Muscle layer of duodenum (tissue), 2 donors: ENCODE data around the gene OARD1.

Experiments
- H3K27ac ChIP-seq: one replicate; pipeline ENCODE4 v1.7.0; 2013; ENCODE audit warnings: mild to moderate bottlenecking, low read length
- H3K27me3 ChIP-seq: one replicate; pipeline ENCODE4 v1.7.0; 2013; ENCODE audit warnings: low read depth, mild to moderate bottlenecking, control low read depth, low read length
- H3K36me3 ChIP-seq, 2 donors: one replicate each; pipeline ENCODE4 v1.7.0; 2013; ENCODE audit warnings: low read length in 2 of 2, control low read depth in 1 of 2, mild to moderate bottlenecking in 1 of 2; ENCODE audit not compliant: insufficient read depth in 2 of 2, control insufficient read depth in 1 of 2
- H3K4me1 ChIP-seq, 2 donors: one replicate each; pipeline ENCODE4 v1.7.0; 2013; ENCODE audit warnings: low read length in 2 of 2, mild to moderate bottlenecking in 2 of 2, control low read depth in 1 of 2, moderate library complexity in 1 of 2; ENCODE audit not compliant: insufficient read depth in 2 of 2, control insufficient read depth in 1 of 2
- H3K4me3 ChIP-seq, 2 donors: one replicate each; pipeline ENCODE4 v1.7.0; 2013; ENCODE audit warnings: low read length in 2 of 2, low read depth in 1 of 2, mild to moderate bottlenecking in 1 of 2
- H3K9me3 ChIP-seq, 2 donors: one replicate each; pipeline ENCODE4 v1.7.0; 2013; ENCODE audit warnings: low read length in 2 of 2, control low read depth in 1 of 2, mild to moderate bottlenecking in 1 of 2; ENCODE audit not compliant: control insufficient read depth in 1 of 2
- donor health status: healthy.

The OARD1 gene

DNA sequence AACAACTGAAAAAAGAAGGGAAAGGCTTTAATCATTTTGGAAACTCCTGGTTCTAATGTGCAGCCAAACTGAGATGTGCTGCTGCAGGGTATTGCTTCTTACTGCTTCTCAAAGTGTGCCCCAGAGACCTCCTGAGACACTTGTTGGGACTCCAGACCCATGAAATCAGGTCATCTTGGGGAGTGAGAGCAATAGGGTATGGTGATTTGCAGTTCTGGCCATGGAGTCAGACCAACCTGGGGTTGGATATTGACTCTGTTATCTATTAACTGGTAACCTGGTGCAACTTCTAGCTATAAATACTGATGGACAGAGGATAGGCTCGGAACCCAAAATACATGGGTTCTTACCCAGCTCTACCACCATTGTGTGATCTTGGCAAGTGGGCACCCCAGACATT, 26.1 kb downstream of the OARD1 start:
- Histone ChIP-seq H3K4me3 (no peak overlapping the region), H3K27ac (no peak overlapping the region), H3K36me3 (no peaks in the 10 kb centered on the region), H3K27me3 (no peaks in the 10 kb centered on the region), H3K4me1 (peaks cover 0 to 7% of the 10 kb centered on the region in 2 donors), H3K9me3 (no peaks in the 10 kb centered on the region)

- no peak overlapping the region for H3K27ac ChIP-seq
- no peaks in the 10 kb centered on the region for H3K36me3 ChIP-seq
- H3K27me3 ChIP-seq: no peaks in the 10 kb centered on the region
- H3K4me3 ChIP-seq: no peak overlapping the region
- no peaks in the 10 kb centered on the region for H3K9me3 ChIP-seq
- H3K4me1 ChIP-seq: peaks cover 0 to 7% of the 10 kb centered on the region in 2 donors
Observed at GRCh38 chr6:41045664-41046063, 26.5 kb downstream of the OARD1 start.

- Histone ChIP-seq H3K27ac (no peak overlapping the region), H3K4me1 (no peaks in the 10 kb centered on the region), H3K36me3 (no peaks in the 10 kb centered on the region), H3K27me3 (no peaks in the 10 kb centered on the region), H3K9me3 (no peaks in the 10 kb centered on the region), H3K4me3 (no peak overlapping the region)
Observed at GRCh38 chr6:41043151-41043550, 29.0 kb downstream of the OARD1 start.

- no peaks in the 10 kb centered on the region for H3K4me1 ChIP-seq
Observed at GRCh38 chr6:41042226-41043055, 29.7 kb downstream of the OARD1 start, which contains the start of gene TSPO2. Gene TSPO2 (plus strand): TSS chr6:41042467. CDS start chr6:41042986, 519 bp downstream.

DNA sequence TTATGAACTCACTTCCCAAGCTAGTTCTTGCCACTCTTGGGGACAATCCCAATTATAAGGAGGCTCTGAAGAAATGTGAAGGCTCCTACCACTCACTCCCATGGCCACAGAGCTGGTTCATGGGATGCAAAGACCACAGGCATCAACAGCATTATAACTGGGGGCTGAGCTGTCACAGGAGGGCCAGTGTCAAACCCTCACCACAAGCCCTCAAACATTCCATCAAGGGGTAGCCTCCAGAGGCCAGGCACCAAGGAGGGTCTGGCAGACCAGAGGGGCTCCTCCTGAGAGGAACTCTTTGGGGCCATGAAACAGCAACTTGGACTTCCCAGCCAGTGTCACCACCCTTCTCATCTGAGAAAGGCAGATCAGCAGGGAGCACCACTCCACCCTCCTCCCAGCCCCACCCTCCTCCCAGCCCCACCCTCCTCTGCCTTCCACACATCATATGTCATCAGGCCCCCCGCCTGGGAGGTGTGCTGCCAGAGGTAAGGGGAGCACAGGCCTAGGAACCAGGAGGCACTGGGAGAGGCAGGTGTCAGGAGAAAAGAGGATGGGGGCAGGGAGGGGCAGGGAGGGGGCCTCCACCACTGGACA, 31.1 kb downstream of the OARD1 start:
- Histone ChIP-seq H3K27me3 (no peaks in the 10 kb centered on the region), H3K9me3 (no peaks in the 10 kb centered on the region), H3K4me1 (no peaks in the 10 kb centered on the region), H3K27ac (peak overlapping the region; percentile 51), H3K36me3 (no peaks in the 10 kb centered on the region), H3K4me3 (no peak overlapping the region)

More at GRCh38 chr6:41042226-41043055, 29.7 kb downstream of the OARD1 start, which contains the start of gene TSPO2:
- H3K27me3 ChIP-seq: no peaks in the 10 kb centered on the region
- H3K4me3 ChIP-seq: no peak within 1 kb of the TSS
- no peaks in the 10 kb centered on the region for H3K9me3 ChIP-seq
- no peak within 1 kb of the TSS for H3K27ac ChIP-seq
- H3K36me3 ChIP-seq: no peaks in the 10 kb centered on the region

DNA sequence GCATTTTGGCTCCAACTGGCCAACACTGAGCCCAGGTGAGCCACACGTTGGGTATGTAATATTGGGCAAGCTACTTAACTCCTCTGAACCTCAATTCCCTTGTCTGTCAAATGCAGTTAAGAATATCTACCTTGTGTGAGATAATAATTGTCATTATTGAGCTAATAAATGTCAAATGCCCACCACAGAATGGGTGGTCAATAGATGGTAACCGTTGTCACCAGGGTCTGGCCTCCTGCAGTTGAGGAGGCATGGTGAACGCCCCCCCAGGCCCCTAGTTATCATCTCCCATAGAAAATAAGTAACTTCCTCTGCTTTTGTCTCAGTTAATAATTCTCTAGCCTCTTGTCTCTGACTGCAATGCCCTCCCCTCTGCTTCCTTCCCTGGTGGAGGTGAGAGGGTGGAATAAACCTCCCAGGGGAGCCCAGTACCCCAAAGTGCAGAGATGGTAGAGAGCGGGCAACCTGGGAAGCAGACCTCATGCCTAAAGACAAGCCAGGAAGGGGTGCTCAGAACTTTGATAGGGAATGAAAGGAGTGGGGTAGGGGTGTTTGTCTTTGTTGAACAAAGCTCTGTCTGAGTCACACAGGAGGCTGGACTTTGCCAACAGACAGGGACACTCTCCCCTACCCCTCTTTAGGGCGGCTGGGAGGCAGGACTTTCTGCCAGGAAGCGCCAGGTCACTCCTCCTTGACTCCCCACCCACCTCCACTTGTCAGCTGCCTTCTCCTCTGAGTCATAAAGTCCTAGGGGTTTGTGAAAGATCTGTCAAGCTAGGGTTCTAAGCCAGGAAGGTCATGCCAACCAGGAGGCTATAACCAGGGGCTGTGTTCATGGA, 31.8 kb downstream of the OARD1 start:
- Histone ChIP-seq H3K4me3 (no peak overlapping the region), H3K27ac (peak overlapping the region; percentile 79), H3K27me3 (no peaks in the 10 kb centered on the region), H3K4me1 (no peaks in the 10 kb centered on the region), H3K9me3 (no peaks in the 10 kb centered on the region), H3K36me3 (no peaks in the 10 kb centered on the region)

DNA sequence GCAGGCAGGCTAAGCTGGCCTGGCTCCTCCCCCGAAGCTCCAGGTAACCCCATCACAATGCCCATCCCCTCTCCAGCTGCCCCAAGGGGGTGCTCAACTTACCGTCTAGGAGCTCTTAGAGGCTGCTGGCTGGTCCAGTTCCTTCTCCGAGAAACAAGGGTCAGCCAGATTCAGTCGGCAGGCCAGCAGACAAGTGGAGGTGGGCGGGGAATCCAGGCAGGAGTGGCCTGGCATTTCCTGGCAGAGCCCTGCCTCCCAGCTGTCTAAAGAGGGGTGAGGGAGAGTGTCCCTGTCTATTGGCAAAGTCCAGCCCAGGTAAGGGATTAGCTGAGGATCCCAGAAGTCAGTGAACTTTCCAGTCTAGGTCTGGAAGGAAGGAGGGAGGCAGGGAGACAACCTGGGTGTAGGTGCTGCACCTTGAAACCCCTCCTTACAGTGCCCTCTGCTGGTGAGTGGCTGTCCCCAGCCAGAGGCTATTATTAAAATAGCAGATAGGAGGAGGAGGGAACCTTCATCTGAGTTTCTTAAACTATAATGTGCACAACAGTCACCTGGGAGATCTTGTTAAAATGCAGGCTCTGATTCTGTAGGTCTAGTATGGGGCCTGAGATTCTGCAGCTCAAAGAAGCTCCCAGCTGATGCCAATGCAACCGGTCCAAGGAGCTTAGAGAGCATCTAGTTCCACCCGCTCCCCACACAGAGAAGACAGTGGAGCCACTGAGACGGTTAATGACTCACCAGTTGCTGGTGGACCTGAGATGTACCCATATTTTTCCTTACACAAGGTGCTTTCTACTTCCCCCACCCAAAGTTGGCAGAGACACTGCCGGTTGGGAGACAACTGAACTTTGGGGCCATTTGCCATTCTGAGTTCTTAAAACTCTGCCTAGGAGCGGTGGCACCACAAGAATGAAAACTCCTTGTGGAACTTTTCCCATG, 32.8 kb downstream of the OARD1 start, which contains the start of gene UNC5CL:
TSS of gene UNC5CL (minus strand) at position 162 of the 939 bp plus-strand sequence. CDS start 4,147 bp downstream, outside the sequence.
- Histone ChIP-seq H3K36me3 (no peaks in the 10 kb centered on the region), H3K4me3 (peak within 1 kb of the TSS in 1 of 2 donors; percentile 62), H3K4me1 (no peaks in the 10 kb centered on the region), H3K27ac (peak within 1 kb of the TSS; percentile 79), H3K9me3 (no peaks in the 10 kb centered on the region), H3K27me3 (no peaks in the 10 kb centered on the region)

DNA sequence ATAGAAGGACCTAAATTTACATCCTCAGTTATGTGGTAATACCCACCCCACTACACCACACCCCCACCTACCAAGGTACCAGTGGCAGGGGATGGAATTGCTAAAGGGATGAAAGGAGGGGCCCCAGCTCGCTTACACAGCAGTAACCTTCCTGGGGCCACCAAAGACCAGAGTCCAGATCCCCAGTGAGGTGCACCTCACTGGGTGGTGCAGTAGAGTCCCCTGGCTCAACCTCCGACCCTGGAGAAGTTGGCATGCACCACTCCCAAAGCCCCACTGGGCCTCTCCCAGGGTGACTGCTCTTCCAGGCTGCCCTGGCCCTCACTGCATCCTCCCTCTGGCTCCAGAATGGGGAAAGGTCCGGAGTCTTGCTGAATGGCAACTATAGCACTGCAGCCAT, 34.0 kb downstream of the OARD1 start:
- Histone ChIP-seq H3K4me1 (no peaks in the 10 kb centered on the region), H3K4me3 (peak overlapping the region in 1 of 2 donors; percentile 62), H3K36me3 (no peaks in the 10 kb centered on the region), H3K27me3 (no peaks in the 10 kb centered on the region), H3K9me3 (no peaks in the 10 kb centered on the region), H3K27ac (no peak overlapping the region)

DNA sequence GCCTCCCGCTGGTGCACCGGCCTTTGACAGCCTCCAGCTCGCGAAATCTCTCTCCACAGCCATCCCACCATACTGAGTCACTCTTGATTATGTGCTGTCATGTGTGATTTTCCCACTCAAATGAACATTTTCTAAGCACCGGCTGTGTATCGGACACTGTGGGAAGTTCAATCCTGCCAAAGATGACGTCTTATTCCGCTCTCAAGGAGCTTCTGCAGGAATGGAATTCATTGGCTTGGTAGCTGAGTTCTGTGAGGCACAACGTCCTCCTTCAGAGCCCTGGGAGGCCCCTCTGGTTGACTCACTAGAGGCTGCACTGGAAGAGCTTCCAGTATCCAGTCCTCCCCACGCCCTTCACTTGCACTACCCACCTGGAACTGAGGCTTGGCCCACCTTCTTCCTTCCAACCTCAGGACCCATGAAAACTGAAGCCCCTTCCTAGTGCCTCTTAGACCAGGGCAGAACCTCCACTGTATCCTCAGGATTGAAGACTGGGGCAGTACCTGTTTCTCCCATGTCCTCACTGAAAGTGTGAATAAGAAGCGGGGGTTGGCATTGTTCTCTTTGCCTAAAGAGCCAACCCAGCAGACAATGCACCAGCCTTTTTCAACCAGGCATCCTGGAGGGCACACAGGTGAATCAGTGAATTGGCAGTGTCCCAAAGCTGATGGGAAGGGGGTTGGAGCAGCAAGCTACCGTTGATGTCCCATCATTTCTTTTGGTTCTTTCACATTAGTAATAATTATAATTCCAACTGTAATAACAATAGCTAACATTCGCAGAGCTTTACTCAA, 34.9 kb downstream of the OARD1 start:
- Histone ChIP-seq H3K9me3 (no peaks in the 10 kb centered on the region), H3K36me3 (no peaks in the 10 kb centered on the region), H3K27ac (no peak overlapping the region), H3K4me1 (no peaks in the 10 kb centered on the region), H3K4me3 (peak overlapping the region in 1 of 2 donors; percentile 19), H3K27me3 (no peaks in the 10 kb centered on the region)

DNA sequence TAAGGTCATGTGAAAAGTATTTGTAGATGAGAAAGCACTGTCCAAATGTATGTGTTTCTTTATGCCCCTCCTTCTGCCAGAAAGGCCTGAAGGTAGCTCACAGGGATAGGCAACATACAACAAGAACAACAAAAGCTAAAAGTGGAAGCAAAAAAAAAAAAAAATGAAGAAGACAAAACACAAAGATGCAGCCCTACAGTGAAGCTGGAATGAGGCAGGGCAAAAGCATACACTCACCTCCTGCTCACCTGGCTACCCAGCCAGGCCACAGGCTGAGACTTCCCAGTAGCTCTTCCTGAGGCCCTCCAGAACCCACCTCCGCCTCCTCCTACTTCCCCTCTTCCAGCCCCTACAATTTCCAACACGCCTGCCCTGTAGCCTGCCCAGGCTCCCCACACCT, 35.6 kb downstream of the OARD1 start:
- Histone ChIP-seq H3K27me3 (no peaks in the 10 kb centered on the region), H3K4me1 (no peaks in the 10 kb centered on the region), H3K9me3 (no peaks in the 10 kb centered on the region), H3K36me3 (no peaks in the 10 kb centered on the region), H3K27ac (no peak overlapping the region), H3K4me3 (no peak overlapping the region)
